IMR-90 (cell line): ENCODE measurements around the gene CDIP1. TPM values are rescaled to one million over a fixed set of nuclear protein-coding genes. Genes with fewer than 3 reads are reported as not detected.

ENCODE experiments used
- ATAC-seq: fragments of 200-7000 bp; cut with Tn5 transposase; 2 replicates; pipeline ENCODE4 v1.9.1; 2020; ENCODE audit warnings: low read depth, mild to moderate bottlenecking, moderate library complexity
- BruUV-seq: library from RNA; stranded (reverse); fragments of 400-500 nt; replicated peaks from 2 replicates; lab custom pipeline; 2021; lab: Mats Ljungman, UMichigan
- CTCF ChIA-PET: fragments of 300-600 bp; formaldehyde crosslinking; extraction: SDS; loops from one replicate; lab custom pipeline; 2021; ENCODE audit warnings: antibody characterized with exemption; lab: Yijun Ruan, JAX
- POLR2A ChIA-PET: fragments of 300-600 bp; sonication (Branson Sonifier 250); formaldehyde crosslinking; loops from one replicate; lab custom pipeline; 2022; ENCODE audit warnings: antibody characterized with exemption; ENCODE audit not compliant: unreplicated experiment; lab: Charles Lee
- DNase-seq: peaks from one replicate; pipeline ENCODE4 v3.0.0; 2013
- H2AFZ ChIP-seq: replicated peaks from 2 replicates; pipeline ENCODE3; 2013; ENCODE audit warnings: low read length, mild to moderate bottlenecking; ENCODE audit not compliant: poor library complexity
- H2AK5ac ChIP-seq: 2 replicates; pipeline ENCODE4 v1.6.1; 2013; ENCODE audit warnings: low read depth, low read length, inconsistent platforms
- H2AK9ac ChIP-seq: replicated peaks from 2 replicates; pipeline ENCODE3; 2013; ENCODE audit warnings: mild to moderate bottlenecking, low read depth, low read length, moderate library complexity; ENCODE audit not compliant: poor library complexity
- H2BK120ac ChIP-seq: 2 replicates; pipeline ENCODE4 v1.6.1; 2013; ENCODE audit warnings: low read depth, low read length, inconsistent platforms
- H2BK15ac ChIP-seq: 3 replicates; pipeline ENCODE4 v1.6.1; 2013; ENCODE audit warnings: low read depth, low read length, inconsistent platforms
- H2BK20ac ChIP-seq: 2 replicates; pipeline ENCODE4 v1.6.1; 2013; ENCODE audit warnings: low read depth, mild to moderate bottlenecking, inconsistent platforms, low read length, moderate library complexity
- H2BK5ac ChIP-seq: 2 replicates; pipeline ENCODE4 v1.6.1; 2013; ENCODE audit warnings: mild to moderate bottlenecking, low read depth, low read length, inconsistent platforms; ENCODE audit not compliant: poor library complexity, severe bottlenecking
- H3K14ac ChIP-seq: replicated peaks from 2 replicates; pipeline ENCODE4 v1.6.1; 2013; ENCODE audit warnings: low read depth, low read length, inconsistent platforms
- H3K18ac ChIP-seq: 2 replicates; pipeline ENCODE4 v1.6.1; 2013; ENCODE audit warnings: low read depth, low read length, control low read depth
- H3K23ac ChIP-seq: 2 replicates; pipeline ENCODE4 v1.6.1; 2013; ENCODE audit warnings: low read depth, low read length, inconsistent platforms
- H3K27ac ChIP-seq: 2 replicates; pipeline ENCODE4 v1.5.1; 2013; ENCODE audit warnings: mild to moderate bottlenecking, control low read depth, low read length; ENCODE audit not compliant: insufficient read depth
- H3K27me3 ChIP-seq: 2 replicates; pipeline ENCODE4 v1.6.1; 2013; ENCODE audit warnings: low read length; ENCODE audit not compliant: control insufficient read depth, insufficient read depth
- H3K36me3 ChIP-seq: 2 replicates; pipeline ENCODE4 v1.6.1; 2013; ENCODE audit warnings: low read length, mixed read lengths; ENCODE audit not compliant: control insufficient read depth, insufficient read depth
- H3K4ac ChIP-seq: 2 replicates; pipeline ENCODE4 v1.6.1; 2013; ENCODE audit warnings: low read depth, low read length, inconsistent platforms
- H3K4me1 ChIP-seq: 2 replicates; pipeline ENCODE4 v1.6.1; 2013; ENCODE audit warnings: low read length, mixed read lengths; ENCODE audit not compliant: control insufficient read depth, insufficient read depth
- H3K4me2 ChIP-seq: 2 replicates; pipeline ENCODE4 v1.6.1; 2013; ENCODE audit warnings: low read depth, mild to moderate bottlenecking, control low read depth, low read length, moderate library complexity
- H3K4me3 ChIP-seq: 2 replicates; pipeline ENCODE4 v1.5.1; 2013; ENCODE audit warnings: low read depth, mild to moderate bottlenecking, control low read depth, low read length, moderate library complexity; ENCODE audit not compliant: insufficient read depth
- H3K56ac ChIP-seq: 2 replicates; pipeline ENCODE4 v1.6.1; 2013; ENCODE audit warnings: low read length, inconsistent platforms; ENCODE audit not compliant: insufficient read depth; ENCODE audit errors: extremely low read depth
- H3K79me1 ChIP-seq, 2 experiments: 2 replicates each; pipeline ENCODE4 v1.6.1; 2013; ENCODE audit warnings: low read length in 2 of 2, inconsistent platforms in 1 of 2, low read depth in 1 of 2
- H3K9ac ChIP-seq: 2 replicates; pipeline ENCODE4 v1.6.1; 2013; ENCODE audit warnings: low read depth, low read length, control low read depth
- H3K9me1 ChIP-seq: 2 replicates; pipeline ENCODE4 v1.6.1; 2013; ENCODE audit warnings: low read length, inconsistent platforms; ENCODE audit not compliant: insufficient read depth
- H3K9me3 ChIP-seq: 2 replicates; pipeline ENCODE4 v1.6.1; 2013; ENCODE audit warnings: low read length; ENCODE audit not compliant: control insufficient read depth, insufficient read depth
- H4K20me1 ChIP-seq: 2 replicates; pipeline ENCODE4 v1.6.1; 2013; ENCODE audit warnings: low read length, inconsistent platforms; ENCODE audit not compliant: insufficient read depth
- H4K5ac ChIP-seq: 2 replicates; pipeline ENCODE4 v1.6.1; 2013; ENCODE audit warnings: mild to moderate bottlenecking, low read depth, low read length, control low read depth
- H4K8ac ChIP-seq, 2 experiments: 2 replicates each; pipeline ENCODE4 v1.6.1; 2013; ENCODE audit warnings: low read depth in 2 of 2, low read length in 2 of 2, control low read depth in 1 of 2, inconsistent platforms in 1 of 2
- H4K91ac ChIP-seq: 2 replicates; pipeline ENCODE4 v1.6.1; 2013; ENCODE audit warnings: low read depth, low read length, inconsistent platforms; ENCODE audit not compliant: insufficient read depth
- BHLHE40 ChIP-seq: fragments of 150-350 bp; IDR thresholded peaks from 2 replicates; pipeline ENCODE4 v1.6.1; 2016; ENCODE audit warnings: mild to moderate bottlenecking, low read depth, low read length
- CHD1 ChIP-seq: IDR thresholded peaks from 2 replicates; pipeline ENCODE4 v1.6.1; 2012; ENCODE audit warnings: low read depth, low read length, improper control_type of control experiment
- MAFK ChIP-seq: IDR thresholded peaks from 2 replicates; pipeline ENCODE4 v1.6.1; 2012; ENCODE audit warnings: low read depth, low read length, improper control_type of control experiment
- MAZ ChIP-seq: IDR thresholded peaks from 2 replicates; pipeline ENCODE4 v1.6.1; 2012; ENCODE audit warnings: low read depth, mild to moderate bottlenecking, low read length, improper control_type of control experiment, moderate library complexity, borderline replicate concordance
- MXI1 ChIP-seq: IDR thresholded peaks from 2 replicates; pipeline ENCODE4 v1.6.1; 2012; ENCODE audit warnings: low read depth, mild to moderate bottlenecking, low read length, moderate library complexity, borderline replicate concordance
- POLR2A ChIP-seq: IDR thresholded peaks from 2 replicates; pipeline ENCODE4 v1.6.1; 2012; ENCODE audit warnings: mild to moderate bottlenecking, low read depth, low read length
- RAD21 ChIP-seq: IDR thresholded peaks from 2 replicates; pipeline ENCODE4 v1.6.1; 2012; ENCODE audit warnings: low read length, improper control_type of control experiment
- RCOR1 ChIP-seq: IDR thresholded peaks from 2 replicates; pipeline ENCODE4 v1.6.1; 2012; ENCODE audit warnings: mild to moderate bottlenecking, low read length, improper control_type of control experiment; ENCODE audit not compliant: insufficient replicate concordance
- RFX5 ChIP-seq: IDR thresholded peaks from 2 replicates; pipeline ENCODE4 v1.8.0; 2012; ENCODE audit warnings: low read depth, mild to moderate bottlenecking, low read length, moderate library complexity
- WGBS, 2 experiments: methylation state at CpG; one replicate each; pipeline versions ENCODE4 v1.1.5 to v1.1.7; 2013; ENCODE audit warnings: missing lambda C conversion rate in 2 of 2; ENCODE audit not compliant: insufficient read length in 1 of 2; ENCODE audit errors: extremely low coverage in 2 of 2; 5-methylcytosine and 5-hydroxymethylcytosine counted together
- dilution Hi-C: fragments of 300-500 bp; cut with HindIII; formaldehyde crosslinking; loops from one replicate; pipeline ENCODE4 v1.14.3; 2018; ENCODE audit warnings: low sequenced_read_pairs; ENCODE audit not compliant: unreplicated experiment
- in situ Hi-C: fragments of 300-500 bp; cut with MboI; formaldehyde crosslinking; loops from 3 replicates; pipeline ENCODE4 v1.14.3; 2019; ENCODE audit warnings: low sequenced_read_pairs, inconsistent platforms, mixed read lengths
- intact Hi-C: fragments of 100-400 bp; cut with micrococcal nuclease; formaldehyde crosslinking; loops from 2 replicates; pipeline ENCODE4 v1.10.0; 2022
- polyA plus RNA-seq, 3 experiments: library from polyadenylated mRNA; depleted of rRNA; stranded (reverse); fragments of >200 nt; gene quantifications; 2 replicates each; pipeline ENCODE4 v1.2.3, GENCODE V29; 2012; ENCODE audit warnings: low replicate concordance in 1 of 3
- total RNA-seq: library from RNA; depleted of rRNA; stranded (reverse); fragments of >200 nt; gene quantifications from 2 replicates; pipeline ENCODE4 v1.2.3, GENCODE V29; 2012
- TF ChIP-seq, protein P1 (sequence below): fragments of 150-350 bp; IDR thresholded peaks from 2 replicates; pipeline ENCODE4 v1.6.1; 2016; ENCODE audit warnings: low read depth, mild to moderate bottlenecking, low read length, moderate library complexity, borderline replicate concordance

CDIP1 gene
- total and polyA plus RNA-seq, 2 of the 4 experiments (the other 2 are of a cell fraction), result 4.8 to 14.6 TPM

- no peak overlapping the region for H2BK5ac ChIP-seq
- no peak overlapping the region for H2AK9ac ChIP-seq
- H2BK20ac ChIP-seq, result no peak overlapping the region; the same call in 1 of the 2 replicates
- in situ Hi-C loops (no loop called here), intact Hi-C loops (no loop called here), dilution Hi-C loops (no loop called here)
- peaks cover 9% of the 10 kb centered on the region for H4K20me1 ChIP-seq
- H3K23ac ChIP-seq, result no peak overlapping the region; the same call in 1 of the 2 replicates
- H4K5ac ChIP-seq, result no peak overlapping the region
- peaks cover 30% of the 10 kb centered on the region for H3K4me1 ChIP-seq
- no TSS peak for BruUV-seq
- H3K4me2 ChIP-seq, result no peak overlapping the region
- H3K27ac ChIP-seq, result no peak overlapping the region
- 0 out of 2 replicates have a peak overlapping the region, but pooled peaks have one; percentile 44 for H2BK120ac ChIP-seq
- peak overlapping the region in 1 of 2 experiments; percentile 8; a peak in 1 of 4 replicates for H4K8ac ChIP-seq
- no peak overlapping the region for H3K4me3 ChIP-seq
- H3K36me3 ChIP-seq, result no peaks in the 10 kb centered on the region; the same call in 1 of the 2 replicates
- peak overlapping the region; percentile 32; the same call in 1 of the 3 replicates for H2BK15ac ChIP-seq
- H3K14ac ChIP-seq, result no peak overlapping the region
- no peak for ATAC-seq
- H3K56ac ChIP-seq, result no peak overlapping the region
- no peaks in the 10 kb centered on the region for H3K9me3 ChIP-seq
- peak overlapping the region; percentile 50 for H4K91ac ChIP-seq
- H3K27me3 ChIP-seq, result no peaks in the 10 kb centered on the region
- H3K9ac ChIP-seq, result no peak overlapping the region
- no peak overlapping the region for H3K18ac ChIP-seq
- TF ChIP-seq RAD21 (no peak), RCOR1 (no peak), POLR2A (no peak), MAZ (no peak), MAFK (no peak), MXI1 (no peak), CHD1 (no peak), BHLHE40 (no peak), RFX5 (no peak)
- TF ChIP-seq, protein P1, sequence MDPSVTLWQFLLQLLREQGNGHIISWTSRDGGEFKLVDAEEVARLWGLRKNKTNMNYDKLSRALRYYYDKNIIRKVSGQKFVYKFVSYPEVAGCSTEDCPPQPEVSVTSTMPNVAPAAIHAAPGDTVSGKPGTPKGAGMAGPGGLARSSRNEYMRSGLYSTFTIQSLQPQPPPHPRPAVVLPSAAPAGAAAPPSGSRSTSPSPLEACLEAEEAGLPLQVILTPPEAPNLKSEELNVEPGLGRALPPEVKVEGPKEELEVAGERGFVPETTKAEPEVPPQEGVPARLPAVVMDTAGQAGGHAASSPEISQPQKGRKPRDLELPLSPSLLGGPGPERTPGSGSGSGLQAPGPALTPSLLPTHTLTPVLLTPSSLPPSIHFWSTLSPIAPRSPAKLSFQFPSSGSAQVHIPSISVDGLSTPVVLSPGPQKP, result no peak
- H3K4ac ChIP-seq, result peak overlapping the region; percentile 70
- H3K79me1 ChIP-seq, result peaks cover 34 to 89% of the 10 kb centered on the region in 2 experiments
- no peak for DNase-seq
- H2AFZ ChIP-seq, result no peak overlapping the region
- CTCF ChIA-PET, result interaction anchor here (1.0 to 1.3 kb wide), 2 partner anchors 23 to 47 kb away, joined by 3 to 4 read pairs; no protein-coding TSS in a partner anchor
- POLR2A ChIA-PET, result no interaction called here
- H3K9me1 ChIP-seq, result peaks cover 32% of the 10 kb centered on the region
- peak overlapping the region; percentile 81 for H2AK5ac ChIP-seq
- WGBS, 2 experiments, result 100% methylated on average over 2 of the region's 8 CpGs; no CpG with 5 or more reads in 1 of the 2 experiments
Observed at GRCh38 chr16:4498546-4499195, 39.9 kb downstream of the CDIP1 start.
